GM19351 (cell line): Measurements from ENCODE around the gene SOX15.

ENCODE experiments used
- ATAC-seq: cut with Tn5 transposase; IDR thresholded peaks from one replicate; pipeline ENCODE4 v1.9.1; 2021; ENCODE audit warnings: mild to moderate bottlenecking, moderate library complexity; ENCODE audit not compliant: unreplicated experiment

The SOX15 gene

GRCh38 chr17:7579001-7579833, 10.7 kb downstream of the SOX15 start, which contains the start of gene CD68:
CD68 (plus strand) TSS chr17:7579638; CDS start chr17:7579678, 40 bp downstream.
- peak; percentile 52 for ATAC-seq

- ATAC-seq, result no peak
Measured at GRCh38 chr17:7577327-7578199, 12.3 kb downstream of the SOX15 start.

GRCh38 chr17:7576432-7576937, 13.4 kb downstream of the SOX15 start:
- no peak for ATAC-seq

- ATAC-seq, result no peak
Measured at GRCh38 chr17:7575959-7576358, 13.9 kb downstream of the SOX15 start.

- no peak for ATAC-seq
Measured at GRCh38 chr17:7575481-7575883, 14.4 kb downstream of the SOX15 start.

- no peak for ATAC-seq
Measured at GRCh38 chr17:7574176-7574953, 15.5 kb downstream of the SOX15 start.

GRCh38 chr17:7573324-7574080, 16.4 kb downstream of the SOX15 start:
- ATAC-seq, result no peak

GRCh38 chr17:7572588-7573323, 17.1 kb downstream of the SOX15 start:
- ATAC-seq, result peak; percentile 1

GRCh38 chr17:7572338-7572587, 17.6 kb downstream of the SOX15 start:
- peak; percentile 87 for ATAC-seq

GRCh38 chr17:7570351-7570750, 19.5 kb downstream of the SOX15 start:
- ATAC-seq, result no peak

GRCh38 chr17:7569571-7569970, 20.3 kb downstream of the SOX15 start:
- no peak for ATAC-seq

GRCh38 chr17:7563115-7563869, 26.6 kb downstream of the SOX15 start:
- no peak for ATAC-seq

GRCh38 chr17:7562208-7562605, 27.7 kb downstream of the SOX15 start:
- ATAC-seq, result no peak

- ATAC-seq, result peak; percentile 68
Measured at GRCh38 chr17:7561589-7562207, 28.2 kb downstream of the SOX15 start, which contains the start of gene SENP3. SENP3 (plus strand) TSS chr17:7561919; CDS start chr17:7563077, 1,158 bp downstream.

GRCh38 chr17:7561028-7561575, 28.8 kb downstream of the SOX15 start:
- ATAC-seq, result peak; percentile 69

GRCh38 chr17:7560172-7561027, 29.5 kb downstream of the SOX15 start:
- ATAC-seq, result no peak
